Measurements from ENCODE around the gene MRM2. TPM values are rescaled to one million over a fixed set of nuclear protein-coding genes. Genes with fewer than 3 reads are reported as not detected.

MRM2 gene
- total RNA-seq, 1 experiment from 2014 or later = 34.7 TPM

GRCh38 chr7:2255145-2256139 is 13.4 kb upstream of the MRM2 start:
- Histone ChIP-seq H2AFZ (ENCODE audit: low read depth, low read length, poor library complexity, severe bottlenecking) (no peak overlapping the region), H3K79me2 (ENCODE audit: insufficient read depth, low read length) (no peaks in the 10 kb centered on the region), H3K4me2 (ENCODE audit: low read length) (peak overlapping the region; percentile 31; the same call in 1 of the 2 replicates), H3K27ac (ENCODE audit: low read depth, low read length) (no peak overlapping the region), H3K27me3 (ENCODE audit: insufficient read depth, low read length) (no peaks in the 10 kb centered on the region), H3K9me3 (ENCODE audit: control insufficient read depth in 1 of 2, insufficient read depth in 1 of 2, low read depth in 1 of 2, low read length in 2 of 2) (no peaks in the 10 kb centered on the region), H3K4me1 (ENCODE audit: control insufficient read depth in 1 of 2, insufficient read depth in 2 of 2, low read length in 2 of 2) (peaks cover 6 to 15% of the 10 kb centered on the region in 2 experiments; a peak in 3 of 4 replicates), H3K4me3 (replicated peaks in 1 of 2; ENCODE audit: low read depth in 1 of 2, low read length in 2 of 2) (no peak overlapping the region), H4K20me1 (ENCODE audit: insufficient read depth) (no peaks in the 10 kb centered on the region), H3K9ac (ENCODE audit: low read length) (no peak overlapping the region), H3K9me2 (ENCODE audit: insufficient read depth) (no peaks in the 10 kb centered on the region), H3K36me3 (ENCODE audit: control insufficient read depth in 1 of 2, insufficient read depth in 2 of 2, low read length in 2 of 2) (no peaks in the 10 kb centered on the region)
- ChIA-PET RAD21 (ENCODE audit: low non-redundant PET in 1 of 2, low total read pairs in 2 of 2, uncharacterized antibody in 2 of 2, unreplicated experiment in 2 of 2) (no interaction called here), POLR2A (no interaction called here), CTCF (no interaction called here)
- ATAC-seq (peak; percentile 80), DNase-seq (ENCODE audit: low read depth, low spot score) (no peak)
- TF ChIP-seq REST (IDR thresholded peaks at IDR 0.05; ENCODE audit: low read depth) = no peak
- TF ChIP-seq YY1 (IDR thresholded peaks at IDR 0.05; ENCODE audit: extremely low read depth, insufficient replicate concordance, low read depth, low read length) = no peak
- no peak for TF ChIP-seq SIN3A (IDR thresholded peaks at IDR 0.05; ENCODE audit: low read depth)
- TF ChIP-seq ZFX (IDR thresholded peaks at IDR 0.05) = no peak
- TF ChIP-seq EGR1 (IDR thresholded peaks at IDR 0.05; ENCODE audit: low read depth) = no peak
- TF ChIP-seq EZH2 (IDR thresholded peaks at IDR 0.05) = no peak
- no peak for TF ChIP-seq RAD21 (IDR thresholded peaks at IDR 0.05; ENCODE audit: low read depth)
- no peak for TF ChIP-seq ZBTB33 (IDR thresholded peaks at IDR 0.05; ENCODE audit: extremely low read depth, insufficient replicate concordance, low read length)
- no peak; the same call in 1 of the 2 replicates for TF ChIP-seq JUND (IDR thresholded peaks at IDR 0.05)
- no peak for TF ChIP-seq MAX (IDR thresholded peaks at IDR 0.05)
- TF ChIP-seq POLR2AphosphoS5 (IDR thresholded peaks at IDR 0.05; ENCODE audit: low read depth, low read length) = no peak
- TF ChIP-seq FOSL1 (IDR thresholded peaks at IDR 0.05; ENCODE audit: low read depth) = no peak
- no peak for TF ChIP-seq SP1 (IDR thresholded peaks at IDR 0.05; ENCODE audit: low read depth)
- no peak for TF ChIP-seq CEBPB (IDR thresholded peaks at IDR 0.05; ENCODE audit: low read depth)
- intact Hi-C loops (cut with micrococcal nuclease) = no loop called here
- no TSS peak for BruUV-seq (replicated peaks)

Data from HCT116 (cell line).